Astrocyte of the hippocampus (primary cell): ENCODE results near the gene CUBN.
"Not testable (repeated sequence)": the region's sequence is repeated elsewhere in the genome, so short reads cannot be mapped to it uniquely, and the experiment has no call there.

Source experiments
- DNase-seq: peaks from one replicate; pipeline ENCODE4 v3.0.0; 2011; ENCODE audit warnings: low read depth, low spot score

CUBN gene

DNA sequence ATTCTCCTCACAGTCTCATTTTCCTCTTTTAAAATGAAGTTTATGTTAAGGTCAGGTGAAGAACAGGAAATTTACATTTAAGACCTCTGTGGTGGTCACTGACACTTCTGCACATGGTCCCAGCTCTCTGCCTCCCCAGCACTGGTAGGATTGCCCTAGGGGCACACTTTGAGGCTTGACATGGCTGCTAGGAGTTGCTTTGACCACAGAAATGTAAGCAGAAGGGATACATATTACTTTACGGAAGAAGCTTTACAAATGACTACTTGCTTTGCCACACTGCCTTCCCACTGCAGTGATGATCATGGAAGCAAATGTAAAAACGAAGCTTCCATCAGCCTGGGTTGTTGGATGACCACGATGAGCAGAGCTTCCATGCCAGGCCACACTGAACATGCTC lies 259.3 kb downstream of the CUBN start:
- DNase-seq, result no peak

GRCh38 chr10:16867990-16868389 lies 261.6 kb downstream of the CUBN start:
- DNase-seq, result peak; percentile 53

DNA sequence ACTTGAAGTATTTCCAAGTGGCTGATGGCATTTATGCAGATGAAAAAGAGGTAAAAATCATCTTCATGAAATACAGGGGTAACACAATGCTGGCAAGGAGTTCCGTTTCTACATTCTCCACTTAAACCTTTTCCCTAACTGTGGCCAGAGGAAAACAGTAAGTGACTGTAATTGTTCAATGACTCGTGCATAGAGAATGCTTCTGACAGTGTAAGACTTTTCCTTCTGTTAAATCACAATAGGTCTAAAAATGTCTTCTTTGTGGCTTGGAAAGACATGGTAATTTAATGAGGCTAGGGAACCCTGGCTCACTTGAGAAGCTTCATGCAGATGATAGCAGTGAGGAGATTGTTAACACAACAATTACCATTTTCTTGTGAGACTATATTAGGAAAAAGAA lies 262.1 kb downstream of the CUBN start:
- peak; percentile 81 for DNase-seq

DNA sequence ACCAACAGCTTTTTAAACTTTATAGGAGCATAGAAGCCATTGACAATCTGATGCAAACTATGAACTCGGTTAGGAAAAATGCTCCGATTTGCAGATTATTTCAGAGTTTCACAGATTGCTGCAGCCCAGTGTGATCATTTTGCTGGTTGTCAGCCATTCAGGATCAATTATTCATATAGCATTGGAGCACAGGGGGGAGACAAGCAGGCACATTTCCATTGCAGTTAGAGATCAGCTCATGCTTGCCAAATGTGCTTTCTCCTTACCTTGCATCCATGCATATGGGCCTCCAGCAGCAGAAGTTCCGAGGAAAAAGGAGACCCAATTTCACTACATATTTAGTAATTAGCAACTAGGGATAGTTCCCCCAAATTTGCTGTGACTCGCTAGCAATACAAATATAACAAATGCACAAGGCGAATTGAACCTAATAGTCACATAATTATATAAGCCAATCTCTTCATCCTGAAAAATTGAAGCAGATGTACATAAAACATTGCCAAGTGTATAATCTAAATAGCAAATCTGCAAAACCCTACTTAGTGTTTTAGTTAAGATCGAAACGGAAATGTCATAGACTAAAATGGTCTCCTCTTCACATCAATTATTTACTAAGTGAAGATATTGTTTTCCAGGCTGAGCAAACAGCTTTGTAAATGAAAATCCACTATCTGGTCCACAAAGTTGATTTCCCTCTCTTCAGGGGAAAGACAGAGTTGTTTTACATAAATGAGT lies 262.9 kb downstream of the CUBN start:
- DNase-seq, result no peak

- DNase-seq, result no peak
Observed at GRCh38 chr10:16865766-16866165, 263.8 kb downstream of the CUBN start.

- no peak for DNase-seq
Observed at GRCh38 chr10:16863766-16864165, 265.8 kb downstream of the CUBN start.

GRCh38 chr10:16857419-16857818 lies 272.2 kb downstream of the CUBN start:
- DNase-seq, result no peak

DNA sequence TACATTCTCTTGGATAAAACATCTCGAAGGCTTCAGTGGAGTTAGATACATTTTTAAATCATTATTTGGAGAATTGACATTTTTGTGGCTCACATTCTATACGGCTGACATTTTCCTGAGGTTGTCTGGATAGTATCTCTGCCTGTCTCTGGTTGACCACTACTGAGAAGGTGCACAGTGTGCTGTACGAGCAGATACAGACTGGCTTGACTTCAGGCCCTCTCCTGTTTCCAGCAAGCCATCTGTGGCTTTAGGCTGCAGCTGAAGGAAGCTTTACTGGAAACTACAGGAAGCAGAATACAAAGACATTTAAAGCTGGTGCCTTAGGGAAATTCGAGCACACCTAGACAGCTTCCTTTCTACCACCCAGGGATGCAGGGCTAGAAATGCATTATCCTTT lies 273.0 kb downstream of the CUBN start:
- DNase-seq, result peak; percentile 53

- no peak for DNase-seq
Observed at GRCh38 chr10:16856092-16856491, 273.5 kb downstream of the CUBN start.

- DNase-seq, result peak; percentile 42
Observed at GRCh38 chr10:16854623-16855022, 275.0 kb downstream of the CUBN start.

GRCh38 chr10:16853809-16854208 lies 275.8 kb downstream of the CUBN start:
- DNase-seq, result no peak

DNA sequence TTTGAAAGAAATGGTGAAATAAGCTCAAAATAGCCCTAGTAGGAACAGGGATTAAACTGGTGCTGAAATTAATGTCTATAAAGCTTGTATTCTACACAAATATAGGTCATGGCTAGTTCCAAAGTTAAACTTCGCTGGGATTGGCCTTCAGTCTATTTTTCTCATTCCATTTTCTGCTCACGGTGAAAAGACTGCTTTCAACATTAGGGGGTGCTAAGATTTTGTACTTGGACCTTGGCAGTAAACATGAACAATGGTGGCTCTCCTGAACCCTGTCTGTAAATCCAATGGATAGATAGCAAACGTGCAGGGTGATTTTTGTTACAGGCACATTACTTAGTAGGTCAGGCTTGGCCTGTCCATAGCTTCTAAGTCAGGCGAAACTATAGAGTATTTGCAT lies 276.4 kb downstream of the CUBN start:
- DNase-seq, result peak; percentile 70

GRCh38 chr10:16852624-16853023 lies 277.0 kb downstream of the CUBN start:
- DNase-seq, result no peak

GRCh38 chr10:16848562-16849154 lies 281.0 kb downstream of the CUBN start:
- DNase-seq, result peak; percentile 64

- peak; percentile 58 for DNase-seq
Observed at GRCh38 chr10:16847644-16848043, 282.0 kb downstream of the CUBN start.

DNA sequence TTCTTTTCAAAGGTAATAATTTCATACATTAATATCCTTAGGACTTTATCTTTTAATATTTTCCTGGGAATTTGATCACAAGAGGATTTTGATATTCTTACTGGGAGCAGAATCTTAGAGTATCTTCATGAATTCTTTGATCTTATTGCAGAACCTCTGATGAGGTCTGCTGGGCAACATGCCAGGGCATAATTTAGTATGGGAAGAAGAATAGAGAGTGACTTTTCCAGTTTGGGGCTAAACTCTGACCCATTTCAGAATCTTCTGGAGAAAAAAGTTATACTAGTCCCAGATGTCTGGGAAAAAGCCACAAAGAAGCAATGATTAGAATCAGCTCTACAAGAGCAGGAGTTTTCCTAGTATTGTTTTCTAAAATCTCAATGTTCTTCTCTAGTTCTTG lies 284.4 kb downstream of the CUBN start:
- DNase-seq, result no peak

DNA sequence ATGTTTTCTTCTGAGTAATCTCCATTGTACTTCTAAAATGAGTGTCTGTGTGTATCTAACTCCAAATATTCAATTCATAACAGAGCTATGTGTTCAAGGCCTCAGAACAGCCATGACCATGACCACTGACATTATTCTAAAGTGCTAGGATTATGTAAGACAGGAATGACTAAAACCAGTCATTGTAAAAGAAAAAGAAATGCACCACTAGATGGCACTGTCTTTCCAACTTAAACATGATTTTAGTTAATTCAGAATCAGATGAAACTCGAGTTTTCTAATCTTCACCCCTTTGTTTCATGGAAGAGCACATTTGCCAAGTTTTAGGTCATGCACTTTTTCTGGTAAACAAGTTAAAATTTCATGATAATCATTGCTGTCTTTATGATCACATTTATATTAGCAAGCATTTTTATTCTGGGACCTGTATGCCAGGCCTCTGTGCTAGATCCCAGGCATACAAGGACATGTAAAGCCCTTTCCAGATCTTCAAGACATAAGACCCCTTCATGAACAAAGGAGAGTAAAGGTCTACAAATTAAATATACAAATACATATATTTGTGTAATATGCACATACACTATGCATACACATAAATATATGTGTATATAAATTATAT lies 286.2 kb downstream of the CUBN start:
- DNase-seq, result peak; percentile 76

GRCh38 chr10:16835228-16835627 lies 294.4 kb downstream of the CUBN start:
- no peak for DNase-seq

DNA sequence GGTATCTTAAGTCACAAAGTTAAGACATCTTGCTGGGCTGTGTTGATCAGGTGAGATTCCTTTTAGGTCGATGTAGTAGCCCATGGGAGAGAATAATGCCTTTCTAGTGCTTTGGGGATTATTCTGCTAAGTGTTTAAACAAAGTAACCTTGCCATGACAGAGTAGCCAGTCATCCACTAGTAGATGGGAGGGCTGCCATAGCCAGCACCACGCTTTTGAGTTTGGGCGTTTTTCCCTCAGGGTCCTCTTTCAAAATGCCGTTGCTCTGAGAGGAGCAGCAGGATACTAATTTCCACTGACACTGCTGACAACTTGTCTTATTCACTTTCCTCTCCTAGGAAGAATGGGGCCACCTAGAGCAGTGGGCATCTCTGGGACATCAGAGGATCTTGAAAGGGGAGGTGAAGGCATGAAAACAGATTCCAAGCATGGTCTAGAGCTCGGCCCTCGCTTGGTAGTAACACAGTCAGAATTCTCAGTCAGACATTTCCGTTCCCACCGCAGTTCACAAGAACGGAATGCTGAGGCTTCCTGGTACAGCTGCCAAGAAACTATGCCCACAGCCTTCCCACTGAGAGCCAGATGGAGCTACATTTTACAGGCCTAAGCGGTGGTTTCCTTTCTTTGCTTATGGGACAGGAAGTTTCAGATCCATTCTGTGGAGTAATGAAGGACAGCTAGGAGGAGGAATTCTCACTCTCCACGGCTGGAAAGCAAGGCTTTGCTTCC lies 297.1 kb downstream of the CUBN start:
- peak; percentile 91 for DNase-seq

DNA sequence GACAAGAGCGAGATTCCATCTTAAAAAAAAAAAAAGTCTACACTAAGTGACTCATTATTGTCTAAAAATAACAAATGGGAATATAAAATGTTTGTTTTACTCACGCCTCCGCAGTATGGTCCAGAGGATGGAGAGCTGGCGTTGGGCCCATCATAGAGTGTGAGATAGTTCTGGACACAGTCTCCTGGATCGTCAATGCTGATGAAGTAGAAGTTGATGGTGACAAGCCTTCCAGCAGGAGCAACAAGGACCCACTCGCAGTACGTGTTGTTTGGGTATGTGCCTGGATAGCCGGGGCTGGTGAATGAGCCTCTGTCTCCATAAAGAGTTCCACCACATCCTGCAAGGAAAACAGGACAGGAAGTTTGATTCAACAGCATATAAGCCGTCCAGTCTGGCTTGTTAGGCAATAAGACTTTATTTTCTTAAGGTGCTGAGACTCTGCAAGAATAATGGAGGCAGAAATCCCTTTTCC lies 300.9 kb downstream of the CUBN start:
- peak; percentile 54 for DNase-seq

GRCh38 chr10:16828114-16828568 lies 301.5 kb downstream of the CUBN start:
- peak; percentile 84 for DNase-seq

- not testable (repeated sequence) for DNase-seq
Observed at GRCh38 chr10:16827474-16827873, 302.1 kb downstream of the CUBN start.
